Measurements from ENCODE around the gene TRRAP.
"Not testable (repeated sequence)": the region's sequence is repeated elsewhere in the genome, so short reads cannot be mapped to it uniquely, and the experiment has no call there.

Gene TRRAP

GRCh38 chr7:99033765-99034164, 155.4 kb downstream of the TRRAP start:
- no peak for DNase-seq

- DNase-seq: no peak
Observed at GRCh38 chr7:99034932-99035722, 156.8 kb downstream of the TRRAP start.

GRCh38 chr7:99035723-99036545, 157.6 kb downstream of the TRRAP start:
- DNase-seq: no peak

- peak; percentile 41 to 70 for DNase-seq
Observed at GRCh38 chr7:99036546-99037111, 158.3 kb downstream of the TRRAP start.

GRCh38 chr7:99037327-99037940, 159.1 kb downstream of the TRRAP start:
- DNase-seq: no peak

- no peak for DNase-seq
Observed at GRCh38 chr7:99038086-99038855, 159.9 kb downstream of the TRRAP start.

- no peak for DNase-seq
Observed at GRCh38 chr7:99039384-99039891, 161.1 kb downstream of the TRRAP start.

GRCh38 chr7:99040104-99040958, 162.0 kb downstream of the TRRAP start:
- peak; percentile 62 to 73 for DNase-seq

GRCh38 chr7:99041526-99041925, 163.2 kb downstream of the TRRAP start:
- DNase-seq: no peak

- no peak for DNase-seq
Observed at GRCh38 chr7:99042957-99043356, 164.6 kb downstream of the TRRAP start.

- DNase-seq: not testable (repeated sequence)
Observed at GRCh38 chr7:99044858-99045257, 166.5 kb downstream of the TRRAP start.

- not testable (repeated sequence) for DNase-seq
Observed at GRCh38 chr7:99046262-99046661, 167.9 kb downstream of the TRRAP start.

- no peak for DNase-seq
Observed at GRCh38 chr7:99046722-99047121, 168.4 kb downstream of the TRRAP start.

- no peak for DNase-seq
Observed at GRCh38 chr7:99047526-99048077, 169.3 kb downstream of the TRRAP start.

GRCh38 chr7:99050971-99051370, 172.6 kb downstream of the TRRAP start:
- no peak for DNase-seq

GRCh38 chr7:99054781-99055180, 176.4 kb downstream of the TRRAP start:
- no peak for DNase-seq

- no peak for DNase-seq
Observed at GRCh38 chr7:99061001-99061776, 182.9 kb downstream of the TRRAP start.

Data from hippocampal formation (tissue), 2 donors.